Liver (tissue), 3 donors: Measurements from ENCODE around the gene VGLL4.

Experiments used
- EGR1 ChIP-seq, 2 donors: IDR thresholded peaks; 2 replicates each; pipeline ENCODE4 v1.6.1; 2016 to 2018; ENCODE audit warnings: antibody characterized with exemption in 2 of 2, low read depth in 2 of 2
- GABPA ChIP-seq, 2 donors: IDR thresholded peaks in 1 of 2; conservative IDR thresholded peaks in 1 of 2; 2 replicates each; pipeline ENCODE4 v1.6.1; 2016; ENCODE audit warnings: antibody characterized with exemption in 2 of 2, mild to moderate bottlenecking in 1 of 2, moderate library complexity in 1 of 2
- JUND ChIP-seq, 2 donors: IDR thresholded peaks; 2 replicates each; pipeline ENCODE4 v1.6.1; 2016; ENCODE audit warnings: antibody characterized with exemption in 2 of 2
- RAD21 ChIP-seq, 2 donors: IDR thresholded peaks; 2 replicates each; pipeline ENCODE4 v1.6.1; 2016; ENCODE audit warnings: antibody characterized with exemption in 2 of 2, mild to moderate bottlenecking in 2 of 2
- TAF1 ChIP-seq: conservative IDR thresholded peaks from 2 replicates; pipeline ENCODE4 v1.6.1; 2016; ENCODE audit warnings: antibody characterized with exemption, mild to moderate bottlenecking
- YY1 ChIP-seq: IDR thresholded peaks from 2 replicates; pipeline ENCODE4 v1.6.1; 2016; ENCODE audit warnings: antibody characterized with exemption, mild to moderate bottlenecking
- TF ChIP-seq, protein P1 (sequence below): fragments of 150-350 bp; IDR thresholded peaks from 2 replicates; pipeline ENCODE4 v1.5.1; 2017; ENCODE audit warnings: improper control_type of control experiment, low read depth, low read length; ENCODE audit not compliant: missing input control
- TF ChIP-seq, protein P2 (sequence below): IDR thresholded peaks from 2 replicates; pipeline ENCODE4 v1.6.1; 2016; ENCODE audit warnings: antibody characterized with exemption, mild to moderate bottlenecking
- TF ChIP-seq, protein P3 (sequence below): IDR thresholded peaks from 2 replicates; pipeline ENCODE4 v1.6.1; 2016; ENCODE audit warnings: antibody characterized with exemption
- donor health status: healthy.
- donor health status: healthy.

GRCh38 chr3:11566478-11566877 lies 77.2 kb downstream of the VGLL4 start:
- TF ChIP-seq, protein P1, sequence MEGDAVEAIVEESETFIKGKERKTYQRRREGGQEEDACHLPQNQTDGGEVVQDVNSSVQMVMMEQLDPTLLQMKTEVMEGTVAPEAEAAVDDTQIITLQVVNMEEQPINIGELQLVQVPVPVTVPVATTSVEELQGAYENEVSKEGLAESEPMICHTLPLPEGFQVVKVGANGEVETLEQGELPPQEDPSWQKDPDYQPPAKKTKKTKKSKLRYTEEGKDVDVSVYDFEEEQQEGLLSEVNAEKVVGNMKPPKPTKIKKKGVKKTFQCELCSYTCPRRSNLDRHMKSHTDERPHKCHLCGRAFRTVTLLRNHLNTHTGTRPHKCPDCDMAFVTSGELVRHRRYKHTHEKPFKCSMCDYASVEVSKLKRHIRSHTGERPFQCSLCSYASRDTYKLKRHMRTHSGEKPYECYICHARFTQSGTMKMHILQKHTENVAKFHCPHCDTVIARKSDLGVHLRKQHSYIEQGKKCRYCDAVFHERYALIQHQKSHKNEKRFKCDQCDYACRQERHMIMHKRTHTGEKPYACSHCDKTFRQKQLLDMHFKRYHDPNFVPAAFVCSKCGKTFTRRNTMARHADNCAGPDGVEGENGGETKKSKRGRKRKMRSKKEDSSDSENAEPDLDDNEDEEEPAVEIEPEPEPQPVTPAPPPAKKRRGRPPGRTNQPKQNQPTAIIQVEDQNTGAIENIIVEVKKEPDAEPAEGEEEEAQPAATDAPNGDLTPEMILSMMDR, result no peak
- TF ChIP-seq JUND (IDR thresholded peaks at IDR 0.05) (no peak), RAD21 (IDR thresholded peaks at IDR 0.05) (no peak), TAF1 (no peak), EGR1 (IDR thresholded peaks at IDR 0.05; ENCODE audit: low read depth in 2 of 2) (no peak), GABPA (IDR thresholded peaks at IDR 0.05 in 1 of 2, conservative IDR thresholded peaks at IDR 0.05 in 1 of 2) (no peak), YY1 (no peak)
- TF ChIP-seq, protein P2, sequence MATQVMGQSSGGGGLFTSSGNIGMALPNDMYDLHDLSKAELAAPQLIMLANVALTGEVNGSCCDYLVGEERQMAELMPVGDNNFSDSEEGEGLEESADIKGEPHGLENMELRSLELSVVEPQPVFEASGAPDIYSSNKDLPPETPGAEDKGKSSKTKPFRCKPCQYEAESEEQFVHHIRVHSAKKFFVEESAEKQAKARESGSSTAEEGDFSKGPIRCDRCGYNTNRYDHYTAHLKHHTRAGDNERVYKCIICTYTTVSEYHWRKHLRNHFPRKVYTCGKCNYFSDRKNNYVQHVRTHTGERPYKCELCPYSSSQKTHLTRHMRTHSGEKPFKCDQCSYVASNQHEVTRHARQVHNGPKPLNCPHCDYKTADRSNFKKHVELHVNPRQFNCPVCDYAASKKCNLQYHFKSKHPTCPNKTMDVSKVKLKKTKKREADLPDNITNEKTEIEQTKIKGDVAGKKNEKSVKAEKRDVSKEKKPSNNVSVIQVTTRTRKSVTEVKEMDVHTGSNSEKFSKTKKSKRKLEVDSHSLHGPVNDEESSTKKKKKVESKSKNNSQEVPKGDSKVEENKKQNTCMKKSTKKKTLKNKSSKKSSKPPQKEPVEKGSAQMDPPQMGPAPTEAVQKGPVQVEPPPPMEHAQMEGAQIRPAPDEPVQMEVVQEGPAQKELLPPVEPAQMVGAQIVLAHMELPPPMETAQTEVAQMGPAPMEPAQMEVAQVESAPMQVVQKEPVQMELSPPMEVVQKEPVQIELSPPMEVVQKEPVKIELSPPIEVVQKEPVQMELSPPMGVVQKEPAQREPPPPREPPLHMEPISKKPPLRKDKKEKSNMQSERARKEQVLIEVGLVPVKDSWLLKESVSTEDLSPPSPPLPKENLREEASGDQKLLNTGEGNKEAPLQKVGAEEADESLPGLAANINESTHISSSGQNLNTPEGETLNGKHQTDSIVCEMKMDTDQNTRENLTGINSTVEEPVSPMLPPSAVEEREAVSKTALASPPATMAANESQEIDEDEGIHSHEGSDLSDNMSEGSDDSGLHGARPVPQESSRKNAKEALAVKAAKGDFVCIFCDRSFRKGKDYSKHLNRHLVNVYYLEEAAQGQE, result no peak
- TF ChIP-seq, protein P3, sequence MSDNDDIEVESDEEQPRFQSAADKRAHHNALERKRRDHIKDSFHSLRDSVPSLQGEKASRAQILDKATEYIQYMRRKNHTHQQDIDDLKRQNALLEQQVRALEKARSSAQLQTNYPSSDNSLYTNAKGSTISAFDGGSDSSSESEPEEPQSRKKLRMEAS, result no peak
